ENCODE data around the gene PALD1. TPM values are rescaled to one million over a fixed set of nuclear protein-coding genes. Genes with fewer than 3 reads are reported as not detected.

The PALD1 gene
- total and polyA plus RNA-seq, 2 of the 13 experiments (the other 11 are each of a cell fraction or from before 2014, with no cell fraction given), result 0.07 to 0.09 TPM

GRCh38 chr10:70459061-70459773 is 19.4 kb upstream of the PALD1 start:
- Histone ChIP-seq H3K9me3 (ENCODE audit: low read length) (no peaks in the 10 kb centered on the region), H3K79me2 (ENCODE audit: insufficient read depth, low read length) (no peaks in the 10 kb centered on the region), H3K9ac (ENCODE audit: insufficient read depth, low read depth, low read length) (no peak overlapping the region), H3K27ac (ENCODE audit: extremely low read length, insufficient read depth, low read length) (no peak overlapping the region), H3K27me3 (ENCODE audit: control insufficient read depth in 1 of 2, insufficient read depth in 2 of 2, low read length in 2 of 2) (peaks cover 1 to 30% of the 10 kb centered on the region in 2 experiments; a peak in 4 of 5 replicates), H3K4me1 (ENCODE audit: insufficient read depth, low read length) (no peaks in the 10 kb centered on the region), H3K4me2 (ENCODE audit: low read depth, low read length) (no peak overlapping the region), H2AFZ (ENCODE audit: low read length) (no peak overlapping the region), H4K20me1 (ENCODE audit: insufficient read depth, low read length) (no peaks in the 10 kb centered on the region), H3K4me3 (replicated peaks in 1 of 3; ENCODE audit: insufficient read depth in 1 of 3, low read depth in 2 of 3, low read length in 3 of 3) (no peak overlapping the region), H3K36me3 (replicated peaks in 1 of 2; ENCODE audit: control insufficient read depth in 1 of 2, insufficient read depth in 2 of 2, low read length in 2 of 2) (no peaks in the 10 kb centered on the region)
- BruUV-seq (replicated peaks), result no TSS peak
- ChIA-PET CTCF (ENCODE audit: low intra/inter-chr PET ratio, low total read pairs) (no interaction called here), POLR2A (interaction anchor here (0.8 kb wide), 1 partner anchor 29 kb away, joined by 3 read pairs; no protein-coding TSS in a partner anchor)
- DNase-seq (ENCODE audit: low spot score), result no peak
- 28% methylated on average over 17 of the region's 19 CpGs for WGBS (ENCODE audit: low lambda C conversion rate)
- no peak for FAIRE-seq
- intact Hi-C loops (cut with micrococcal nuclease; ENCODE audit: unreplicated experiment) (no loop called here), in situ Hi-C loops (cut with HindIII; ENCODE audit: extremely low pct_ligation_motif_present, low pct_unique_long_range_greater_than_20kb) (no loop called here)
- no peak for TF ChIP-seq ZNF558 (CRISPR knock-in tag; IDR thresholded peaks at IDR 0.05; ENCODE audit: borderline replicate concordance)
- TF ChIP-seq ZNF234 (CRISPR knock-in tag; conservative IDR thresholded peaks at IDR 0.05), result no peak
- TF ChIP-seq ZNF878 (CRISPR knock-in tag; IDR thresholded peaks at IDR 0.05), result no peak
- TF ChIP-seq LCORL (IDR thresholded peaks at IDR 0.05), result no peak
- TF ChIP-seq LCORL (CRISPR knock-in tag; IDR thresholded peaks at IDR 0.05), result no peak
- TF ChIP-seq ZNF674 (CRISPR knock-in tag; IDR thresholded peaks at IDR 0.05; ENCODE audit: low read depth), result no peak
- no peak for TF ChIP-seq KLF16 (CRISPR knock-in tag; IDR thresholded peaks at IDR 0.05)
- no peak for TF ChIP-seq CEBPG (CRISPR knock-in tag; IDR thresholded peaks at IDR 0.05)
- TF ChIP-seq CEBPB (IDR thresholded peaks at IDR 0.05; ENCODE audit: borderline replicate concordance, low read depth, low read length), result no peak
- no peak for TF ChIP-seq ZNF572 (CRISPR knock-in tag; IDR thresholded peaks at IDR 0.05)
- no peak for TF ChIP-seq GPBP1L1 (CRISPR knock-in tag; IDR thresholded peaks at IDR 0.05)
- TF ChIP-seq ZNF446 (CRISPR knock-in tag; IDR thresholded peaks at IDR 0.05), result no peak
- no peak for TF ChIP-seq CBFB (CRISPR knock-in tag; IDR thresholded peaks at IDR 0.05)
- TF ChIP-seq ZNF609 (CRISPR knock-in tag; IDR thresholded peaks at IDR 0.05; ENCODE audit: borderline replicate concordance), result no peak
- TF ChIP-seq ZNF264 (CRISPR knock-in tag; IDR thresholded peaks at IDR 0.05), result no peak
- TF ChIP-seq ZFP62 (CRISPR knock-in tag; IDR thresholded peaks at IDR 0.05), result no peak
- ATAC-seq, result no peak

Data from HepG2 (cell line).